Thyroid gland (tissue), 4 donors: ENCODE data around the gene SCN1A. TPM values are rescaled to one million over a fixed set of nuclear protein-coding genes. Genes with fewer than 3 reads are reported as not detected.
"Not testable (repeated sequence)": the region's sequence is repeated elsewhere in the genome, so short reads cannot be mapped to it uniquely, and the experiment has no call there.

Source experiments
- DNase-seq, 2 donors: peaks; one replicate each; pipeline ENCODE4 v3.0.0-alpha.2; 2019
- H3K27ac ChIP-seq, 3 donors: fragments of 200-600 bp; sonication (generic); 1 replicate in 2 of 3; 2 replicates in 1 of 3; pipeline ENCODE4 v1.5.1; 2016 to 2019; ENCODE audit warnings: mild to moderate bottlenecking in 1 of 3, moderate library complexity in 1 of 3
- H3K27me3 ChIP-seq: fragments of 200-600 bp; sonication (generic); one replicate; pipeline ENCODE4 v1.5.1; 2019
- H3K36me3 ChIP-seq, 2 donors: fragments of 200-600 bp; sonication (generic); one replicate each; pipeline ENCODE4 v1.5.1; 2016 to 2019
- H3K4me1 ChIP-seq, 2 donors: fragments of 200-600 bp; sonication (generic); one replicate each; pipeline ENCODE4 v1.5.1; 2017 to 2019
- H3K4me3 ChIP-seq, 3 donors: fragments of 200-600 bp; sonication (generic); replicated peaks in 1 of 3; 1 replicate in 2 of 3; 2 replicates in 1 of 3; pipeline ENCODE4 v1.5.1; 2016; ENCODE audit warnings: mild to moderate bottlenecking in 1 of 3
- H3K9me3 ChIP-seq: fragments of 200-600 bp; sonication (generic); one replicate; pipeline ENCODE4 v1.5.1; 2017
- CTCF ChIP-seq, 6 experiments: fragments of 200-600 bp in 3 of 6; fragments of 450-650 bp in 3 of 6; sonication (generic) in 3 of 6; IDR thresholded peaks; one replicate each; pipeline ENCODE4 v1.5.1; 2016 to 2019; ENCODE audit warnings: antibody characterized with exemption in 6 of 6, mild to moderate bottlenecking in 2 of 6, inconsistent platforms in 1 of 6, moderate library complexity in 1 of 6
- POLR2A ChIP-seq, 2 donors: fragments of 450-650 bp; IDR thresholded peaks; one replicate each; pipeline ENCODE4 v1.6.1; 2017; ENCODE audit warnings: antibody characterized with exemption in 2 of 2, mild to moderate bottlenecking in 2 of 2, moderate library complexity in 1 of 2
- WGBS, 2 donors: methylation state at CpG; one replicate each; pipeline ENCODE4 v1.1.5; 2017; 5-methylcytosine and 5-hydroxymethylcytosine counted together
- intact Hi-C: fragments of 100-400 bp; cut with DNase I; formaldehyde crosslinking; loops from one replicate; pipeline ENCODE4 v1.15.1; 2023
- total RNA-seq, 4 donors: library from RNA; depleted of rRNA; stranded (reverse); fragments of >200 nt; gene quantifications; one replicate each; pipeline ENCODE4 v1.2.3, GENCODE V29; 2016

Gene SCN1A
- total RNA-seq, 4 donors from 2014 or later: not detected

GRCh38 chr2:166115589-166115988 lies 12.2 kb downstream of the SCN1A start:
- no peak overlapping the region for H3K4me3 ChIP-seq
- WGBS, 2 donors: 86% methylated on average over 4 of the region's 4 CpGs
- no peak overlapping the region for H3K27ac ChIP-seq
- no peak for TF ChIP-seq POLR2A (IDR thresholded peaks at IDR 0.05)
- TF ChIP-seq CTCF (IDR thresholded peaks at IDR 0.05): no peak
- no peak for DNase-seq
- intact Hi-C loops: no loop called here
- no peaks in the 10 kb centered on the region for H3K27me3 ChIP-seq
- no peaks in the 10 kb centered on the region for H3K9me3 ChIP-seq
- no peaks in the 10 kb centered on the region for H3K4me1 ChIP-seq
- H3K36me3 ChIP-seq: no peaks in the 10 kb centered on the region

- no peak for DNase-seq
- Histone ChIP-seq H3K9me3 (no peaks in the 10 kb centered on the region), H3K36me3 (no peaks in the 10 kb centered on the region), H3K27me3 (no peaks in the 10 kb centered on the region), H3K4me3 (no peak overlapping the region), H3K27ac (no peak overlapping the region), H3K4me1 (no peaks in the 10 kb centered on the region)
- TF ChIP-seq POLR2A (IDR thresholded peaks at IDR 0.05) (no peak), CTCF (IDR thresholded peaks at IDR 0.05) (no peak)
- intact Hi-C loops: no loop called here
- WGBS, 2 donors: 92 to 93% methylated on average over 1 of the region's 1 CpG
Observed at GRCh38 chr2:166112193-166112605, 15.6 kb downstream of the SCN1A start.

DNA sequence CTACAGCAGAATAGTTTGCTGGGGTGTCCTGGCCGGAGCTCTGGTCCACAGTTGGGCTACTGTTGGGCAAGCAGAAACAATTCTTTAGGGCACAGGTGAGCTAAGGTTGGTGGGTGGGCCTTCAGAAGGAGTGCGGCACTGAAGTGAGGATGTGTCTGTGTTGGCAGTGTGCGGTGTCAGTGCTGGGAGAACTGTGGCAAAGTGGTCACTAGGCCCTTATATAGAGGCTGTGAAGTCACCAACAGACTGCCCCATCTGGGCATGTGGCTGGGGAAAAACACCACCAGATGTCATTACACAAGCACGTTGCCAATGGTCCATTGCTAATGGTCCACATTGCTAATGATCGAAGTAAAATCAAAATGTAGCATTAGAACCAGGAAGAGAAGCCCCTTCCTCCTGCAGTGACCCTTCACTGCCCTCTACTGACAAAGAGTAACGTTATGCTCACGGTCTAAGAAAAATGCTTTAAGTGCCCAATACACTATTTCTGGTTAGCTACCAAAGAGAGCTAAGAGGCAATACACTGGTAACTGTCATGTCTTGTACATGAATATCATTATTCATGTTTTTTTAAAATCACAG lies 21.3 kb downstream of the SCN1A start:
- no peaks in the 10 kb centered on the region for H3K4me1 ChIP-seq
- no peaks in the 10 kb centered on the region for H3K36me3 ChIP-seq
- no peak overlapping the region for H3K4me3 ChIP-seq
- WGBS, 2 donors: 54 to 56% methylated on average over 7 of the region's 7 CpGs
- no peaks in the 10 kb centered on the region for H3K9me3 ChIP-seq
- intact Hi-C loops: no loop called here
- TF ChIP-seq POLR2A (IDR thresholded peaks at IDR 0.05) (no peak), CTCF (IDR thresholded peaks at IDR 0.05) (peak in 1 of 6 experiments; percentile 22)
- no peak overlapping the region for H3K27ac ChIP-seq
- DNase-seq: no peak
- H3K27me3 ChIP-seq: no peaks in the 10 kb centered on the region

DNA sequence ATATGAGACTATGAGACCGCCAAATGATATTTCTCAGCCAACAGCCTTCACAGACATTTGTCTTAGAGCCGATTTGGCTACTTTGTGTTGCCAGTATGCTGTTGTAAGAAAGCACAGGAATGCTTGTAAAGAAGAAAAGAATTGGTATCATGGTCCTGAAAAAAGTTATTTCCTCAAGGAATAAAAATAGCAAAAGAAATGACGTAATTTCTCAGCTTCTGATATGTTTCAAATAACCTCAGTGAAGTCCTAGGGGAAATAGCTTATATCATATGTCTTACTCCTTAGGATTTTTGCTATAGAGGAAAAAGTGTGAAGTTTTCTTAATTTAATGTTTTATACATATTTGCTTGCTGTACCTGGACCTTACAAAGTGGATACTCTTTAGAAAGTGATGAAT lies 23.0 kb downstream of the SCN1A start:
- no peak for TF ChIP-seq CTCF (IDR thresholded peaks at IDR 0.05)
- TF ChIP-seq POLR2A (IDR thresholded peaks at IDR 0.05): no peak
- Histone ChIP-seq H3K36me3 (no peaks in the 10 kb centered on the region), H3K9me3 (no peaks in the 10 kb centered on the region), H3K27ac (no peak overlapping the region), H3K4me3 (no peak overlapping the region), H3K4me1 (no peaks in the 10 kb centered on the region), H3K27me3 (no peaks in the 10 kb centered on the region)
- no peak for DNase-seq
- 82 to 87% methylated on average over 3 of the region's 3 CpGs for WGBS, 2 donors
- intact Hi-C loops: no loop called here

DNA sequence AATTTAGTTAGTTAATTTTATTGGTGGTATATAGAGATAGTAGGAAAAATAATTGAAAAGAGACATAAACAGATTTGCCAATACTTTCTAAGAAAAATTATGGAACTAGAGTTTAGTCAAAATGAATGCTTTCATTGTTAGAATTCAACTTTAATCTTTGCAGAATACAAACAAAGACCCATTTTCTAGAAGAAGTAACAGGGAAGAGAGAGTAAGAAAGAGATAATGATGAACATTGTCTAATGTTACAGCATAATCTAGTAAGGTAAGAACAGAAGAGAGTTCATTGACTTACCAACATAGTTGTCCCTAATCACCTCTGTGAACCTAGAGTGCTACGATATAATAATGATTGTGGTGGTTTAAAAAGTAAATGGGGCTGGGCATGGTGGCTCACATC lies 23.7 kb downstream of the SCN1A start:
- Histone ChIP-seq H3K27ac (no peak overlapping the region), H3K4me3 (no peak overlapping the region), H3K36me3 (no peaks in the 10 kb centered on the region), H3K27me3 (no peaks in the 10 kb centered on the region), H3K4me1 (no peaks in the 10 kb centered on the region), H3K9me3 (no peaks in the 10 kb centered on the region)
- no peak for TF ChIP-seq CTCF (IDR thresholded peaks at IDR 0.05)
- TF ChIP-seq POLR2A (IDR thresholded peaks at IDR 0.05): no peak
- intact Hi-C loops: no loop called here
- 94 to 100% methylated on average over 1 of the region's 1 CpG for WGBS, 2 donors
- DNase-seq: no peak

DNA sequence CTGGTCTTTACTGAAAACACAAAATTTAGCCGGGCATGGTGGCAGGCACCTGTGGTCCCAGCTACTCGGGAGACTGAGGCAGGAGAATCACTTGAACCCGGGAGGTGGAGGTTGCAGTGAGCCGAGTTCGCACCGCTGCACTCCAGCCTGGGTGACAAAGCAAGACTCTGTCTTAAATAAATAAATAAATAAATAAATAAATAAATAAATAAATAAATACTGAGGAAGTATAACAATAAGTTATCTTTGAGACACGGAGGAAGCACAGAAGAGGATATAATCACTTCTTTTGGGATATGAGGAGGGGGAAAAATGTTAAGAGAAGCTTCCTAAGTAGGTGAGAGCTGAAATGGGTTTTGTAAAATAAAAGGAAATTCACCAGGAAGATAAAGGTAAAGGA lies 24.5 kb downstream of the SCN1A start:
- H3K9me3 ChIP-seq, H3K27me3 ChIP-seq, H3K4me3 ChIP-seq, H3K36me3 ChIP-seq, H3K4me1 ChIP-seq, H3K27ac ChIP-seq, intact Hi-C loops, DNase-seq: not testable (repeated sequence)
- 95% methylated on average over 7 of the region's 7 CpGs for WGBS, 2 donors
